Small intestine (tissue), 7 donors: Measurements from ENCODE around the gene PCSK6. TPM values are rescaled to one million over a fixed set of nuclear protein-coding genes. Genes with fewer than 3 reads are reported as not detected.
"Not testable (repeated sequence)": the region's sequence is repeated elsewhere in the genome, so short reads cannot be mapped to it uniquely, and the experiment has no call there.

Experiments
- DNase-seq, 2 donors: peaks; one replicate each; pipeline versions ENCODE4 v3.0.0 to v3.0.0-alpha.2; 2013
- FAIRE-seq: peaks from 2 replicates; lab custom pipeline; 2012; peaks lifted over from hg19 to GRCh38; lab: Jason Lieb, UNC
- H3K27ac ChIP-seq, 3 donors: one replicate each; pipeline ENCODE4 v1.5.1; 2013; ENCODE audit warnings: low read length in 2 of 3, mild to moderate bottlenecking in 2 of 3, control low read depth in 1 of 3, inconsistent platforms in 1 of 3, low read depth in 1 of 3, moderate library complexity in 1 of 3
- H3K27me3 ChIP-seq, 3 donors: one replicate each; pipeline ENCODE4 v1.6.1; 2013; ENCODE audit warnings: low read length in 3 of 3, inconsistent platforms in 1 of 3; ENCODE audit not compliant: control insufficient read depth in 3 of 3, insufficient read depth in 3 of 3
- H3K36me3 ChIP-seq, 3 donors: one replicate each; pipeline ENCODE4 v1.6.1; 2013; ENCODE audit warnings: low read length in 3 of 3, inconsistent platforms in 1 of 3, low read depth in 1 of 3, mild to moderate bottlenecking in 1 of 3, moderate library complexity in 1 of 3; ENCODE audit not compliant: control insufficient read depth in 3 of 3, insufficient read depth in 2 of 3
- H3K4me1 ChIP-seq, 3 donors: one replicate each; pipeline ENCODE4 v1.6.1; 2013; ENCODE audit warnings: low read length in 2 of 3, inconsistent platforms in 1 of 3, low read depth in 1 of 3, mild to moderate bottlenecking in 1 of 3, moderate library complexity in 1 of 3; ENCODE audit not compliant: control insufficient read depth in 3 of 3, insufficient read depth in 2 of 3
- H3K4me3 ChIP-seq, 3 donors: one replicate each; pipeline ENCODE4 v1.5.1; 2013; ENCODE audit warnings: low read length in 3 of 3, control low read depth in 1 of 3, inconsistent platforms in 1 of 3, low read depth in 1 of 3, mild to moderate bottlenecking in 1 of 3, moderate library complexity in 1 of 3
- H3K9me3 ChIP-seq, 2 donors: one replicate each; pipeline ENCODE4 v1.6.1; 2013; ENCODE audit warnings: low read depth in 1 of 2, low read length in 1 of 2; ENCODE audit not compliant: control insufficient read depth in 2 of 2, insufficient read depth in 1 of 2
- WGBS, 3 donors: extraction: QIAGEN DNeasy Blood & Tissue Kit; methylation state at CpG; one replicate each; pipeline ENCODE4 v1.1.7; 2013; 5-methylcytosine and 5-hydroxymethylcytosine counted together
- polyA plus RNA-seq, 4 donors: library from polyadenylated mRNA; stranded (reverse) in 3 of 4; unstranded in 1 of 4; fragments of 200-250 nt in 3 of 4; fragments of 120-200 nt in 1 of 4; gene quantifications; one replicate each; pipeline versions ENCODE4 v1.2.1 to v1.2.3, GENCODE V29; 2013
- donor health status: healthy with polysubstance abuse.
- donor health status: control.
- donor health status: control.
- donor health status: Bipolar disorder and iron deficiency.
- donor health status: healthy.

Gene PCSK6
- polyA plus RNA-seq, 4 donors: 0.67 to 26.2 (median 6.5) TPM

DNA sequence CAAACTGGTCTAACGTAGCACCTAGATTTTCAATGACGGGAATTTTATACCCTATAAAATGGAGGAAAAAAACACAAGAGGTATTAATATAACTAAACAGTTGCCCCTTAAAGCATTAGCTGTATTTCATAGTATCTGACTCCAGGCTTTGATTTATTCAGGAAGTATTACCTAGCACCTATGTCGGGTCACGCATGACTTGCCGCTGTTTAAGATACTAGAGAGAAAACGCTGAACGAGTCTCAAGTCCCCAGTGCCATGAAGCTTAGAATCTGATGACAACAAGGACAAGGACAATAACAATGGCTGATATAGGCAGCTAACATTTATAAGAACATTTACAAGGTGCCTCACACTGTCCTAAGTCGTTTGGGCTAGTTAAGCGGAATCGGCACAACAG, 196.4 kb downstream of the PCSK6 start:
- peak overlapping the region in 2 of 3 donors; percentile 71 to 85 for H3K4me3 ChIP-seq
- DNase-seq: peak in 1 of 2 donors; percentile 24
- 55 to 67% (median 61%) methylated on average over 10 of the region's 10 CpGs for WGBS, 3 donors
- no peaks in the 10 kb centered on the region for H3K9me3 ChIP-seq
- H3K27ac ChIP-seq: no peak overlapping the region
- FAIRE-seq: no peak
- peaks cover 4 to 9% (median 6%) of the 10 kb centered on the region in 3 donors for H3K4me1 ChIP-seq
- H3K36me3 ChIP-seq: peaks cover 0 to 16% (median 4%) of the 10 kb centered on the region in 3 donors
- no peaks in the 10 kb centered on the region for H3K27me3 ChIP-seq

DNA sequence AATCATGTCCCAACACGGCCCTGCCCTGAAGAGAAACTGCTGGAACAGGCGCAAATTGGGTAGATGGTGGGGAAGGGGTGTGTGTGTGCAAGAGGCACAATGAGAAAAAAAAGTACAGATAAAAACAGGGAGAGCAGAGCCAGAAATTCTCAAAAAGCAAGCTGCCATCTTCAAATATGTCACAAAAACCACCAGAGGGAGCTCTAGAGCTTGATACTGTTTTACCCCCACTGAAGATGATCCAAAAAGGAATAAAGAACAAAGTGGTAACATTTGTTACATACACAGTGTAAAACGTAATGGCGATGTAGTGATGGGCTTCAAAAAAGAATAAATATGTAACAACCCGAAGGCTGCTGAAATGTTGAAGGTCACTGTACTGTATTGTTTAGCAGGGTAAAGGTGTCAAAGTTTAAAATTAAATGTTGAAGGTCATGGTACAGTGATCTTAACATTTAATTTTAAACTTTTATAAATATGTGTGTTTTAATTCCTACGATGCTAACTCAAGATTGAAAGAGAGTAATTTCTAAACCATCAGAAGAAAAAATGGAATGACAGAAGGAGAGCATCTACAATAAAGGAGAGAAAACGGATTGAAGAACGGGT, 200.5 kb downstream of the PCSK6 start:
- Histone ChIP-seq H3K27ac (no peak overlapping the region), H3K9me3 (no peaks in the 10 kb centered on the region), H3K4me1 (peaks cover 4 to 6% (median 4%) of the 10 kb centered on the region in 3 donors), H3K27me3 (no peaks in the 10 kb centered on the region), H3K4me3 (no peak overlapping the region), H3K36me3 (peaks cover 6 to 33% (median 14%) of the 10 kb centered on the region in 3 donors)
- DNase-seq (peak; percentile 53 to 59), FAIRE-seq (no peak)
- WGBS, 3 donors: 63 to 76% (median 63%) methylated on average over 8 of the region's 8 CpGs

GRCh38 chr15:101287342-101287741, 202.2 kb downstream of the PCSK6 start:
- not testable (repeated sequence) for H3K27ac ChIP-seq, DNase-seq, H3K9me3 ChIP-seq, H3K4me1 ChIP-seq, FAIRE-seq, H3K4me3 ChIP-seq, H3K27me3 ChIP-seq
- peaks cover 6 to 44% (median 19%) of the 10 kb centered on the region in 3 donors for H3K36me3 ChIP-seq
- WGBS, 3 donors: 96 to 100% (median 98%) methylated on average over 6 of the region's 6 CpGs

GRCh38 chr15:101286471-101287114, 202.9 kb downstream of the PCSK6 start:
- peak overlapping the region in 1 of 3 donors; percentile 11 for H3K4me3 ChIP-seq
- H3K27me3 ChIP-seq: no peaks in the 10 kb centered on the region
- WGBS, 3 donors: 46 to 71% (median 57%) methylated on average over 9 of the region's 9 CpGs
- peaks cover 0 to 4% (median 0%) of the 10 kb centered on the region in 3 donors for H3K4me1 ChIP-seq
- FAIRE-seq (peak; percentile 80), DNase-seq (peak; percentile 17 to 39)
- H3K36me3 ChIP-seq: peaks cover 6 to 44% (median 24%) of the 10 kb centered on the region in 3 donors
- peak overlapping the region in 1 of 3 donors; percentile 68 for H3K27ac ChIP-seq
- H3K9me3 ChIP-seq: no peaks in the 10 kb centered on the region

GRCh38 chr15:101283931-101284330, 205.6 kb downstream of the PCSK6 start:
- H3K9me3 ChIP-seq: no peaks in the 10 kb centered on the region
- WGBS, 3 donors: 83 to 85% (median 84%) methylated on average over 6 of the region's 6 CpGs
- DNase-seq (no peak), FAIRE-seq (no peak)
- H3K36me3 ChIP-seq: peaks cover 6 to 39% (median 25%) of the 10 kb centered on the region in 3 donors
- no peak overlapping the region for H3K27ac ChIP-seq
- no peaks in the 10 kb centered on the region for H3K27me3 ChIP-seq
- H3K4me1 ChIP-seq: peaks cover 0 to 16% (median 4%) of the 10 kb centered on the region in 3 donors
- H3K4me3 ChIP-seq: no peak overlapping the region

GRCh38 chr15:101280007-101280406, 209.5 kb downstream of the PCSK6 start:
- WGBS, 3 donors: 20 to 65% (median 34%) methylated on average over 2 of the region's 2 CpGs
- Histone ChIP-seq H3K27me3 (no peaks in the 10 kb centered on the region), H3K36me3 (peaks cover 4 to 32% (median 19%) of the 10 kb centered on the region in 3 donors), H3K9me3 (no peaks in the 10 kb centered on the region), H3K27ac (peak overlapping the region; percentile 49 to 88 (median 86)), H3K4me1 (peaks cover 3 to 28% (median 8%) of the 10 kb centered on the region in 3 donors), H3K4me3 (no peak overlapping the region)
- no peak for FAIRE-seq
- DNase-seq: peak; percentile 90 to 97

GRCh38 chr15:101277943-101278564, 211.5 kb downstream of the PCSK6 start:
- peak overlapping the region in 2 of 3 donors; percentile 29 to 35 for H3K4me3 ChIP-seq
- no peaks in the 10 kb centered on the region for H3K9me3 ChIP-seq
- peak overlapping the region; percentile 63 to 98 (median 73) for H3K27ac ChIP-seq
- peaks cover 12 to 30% (median 22%) of the 10 kb centered on the region in 3 donors for H3K36me3 ChIP-seq
- DNase-seq (peak in 1 of 2 donors; percentile 39), FAIRE-seq (no peak)
- no peaks in the 10 kb centered on the region for H3K27me3 ChIP-seq
- peaks cover 3 to 28% (median 8%) of the 10 kb centered on the region in 3 donors for H3K4me1 ChIP-seq
- 85 to 88% (median 87%) methylated on average over 12 of the region's 12 CpGs for WGBS, 3 donors
